ENCODE results near the gene CDKN2B.
A peak's percentile ranks its signal among the peaks of the same experiment; 100 is the strongest.
"Not testable (repeated sequence)": the region's sequence is repeated elsewhere in the genome, so short reads cannot be mapped to it uniquely, and the experiment has no call there.

CDKN2B gene

GRCh38 chr9:22008717-22009505 is at the start of gene CDKN2B:
Gene CDKN2B (minus strand): TSS chr9:22009305. CDS start chr9:22008953, 352 bp downstream.
- Mint-ChIP-seq H3K27ac (peak within 1 kb of the TSS; percentile 41), H3K9me3 (no peaks in the 10 kb centered on the region), H3K27me3 (peaks cover 66% of the 10 kb centered on the region), H3K4me3 (peak within 1 kb of the TSS; percentile 70), H3K36me3 (no peaks in the 10 kb centered on the region), H3K4me1 (peaks cover 25% of the 10 kb centered on the region)

GRCh38 chr9:22057972-22058371 is 48.9 kb upstream of the CDKN2B start:
- not testable (repeated sequence) for H3K36me3 Mint-ChIP-seq, H3K27me3 Mint-ChIP-seq, H3K4me1 Mint-ChIP-seq, H3K9me3 Mint-ChIP-seq, H3K27ac Mint-ChIP-seq, H3K4me3 Mint-ChIP-seq

GRCh38 chr9:22056402-22056801 is 47.3 kb upstream of the CDKN2B start:
- H3K4me1 Mint-ChIP-seq = peaks cover 22% of the 10 kb centered on the region
- no peak overlapping the region for H3K4me3 Mint-ChIP-seq
- H3K27ac Mint-ChIP-seq = no peak overlapping the region
- H3K27me3 Mint-ChIP-seq = peaks cover 4% of the 10 kb centered on the region
- H3K9me3 Mint-ChIP-seq = no peaks in the 10 kb centered on the region
- no peaks in the 10 kb centered on the region for H3K36me3 Mint-ChIP-seq

- Mint-ChIP-seq H3K4me1 (peaks cover 30% of the 10 kb centered on the region), H3K27ac (no peak overlapping the region), H3K36me3 (no peaks in the 10 kb centered on the region), H3K4me3 (no peak overlapping the region), H3K9me3 (no peaks in the 10 kb centered on the region), H3K27me3 (peaks cover 2% of the 10 kb centered on the region)
Observed at GRCh38 chr9:22055090-22055489, 46.0 kb upstream of the CDKN2B start.

- Mint-ChIP-seq H3K4me1 (peaks cover 30% of the 10 kb centered on the region), H3K27me3 (peaks cover 1% of the 10 kb centered on the region), H3K9me3 (no peaks in the 10 kb centered on the region), H3K4me3 (no peak overlapping the region), H3K36me3 (no peaks in the 10 kb centered on the region), H3K27ac (no peak overlapping the region)
Observed at GRCh38 chr9:22054529-22054928, 45.4 kb upstream of the CDKN2B start.

GRCh38 chr9:22054076-22054475 is 45.0 kb upstream of the CDKN2B start:
- H3K36me3 Mint-ChIP-seq = no peaks in the 10 kb centered on the region

GRCh38 chr9:22053178-22053577 is 44.1 kb upstream of the CDKN2B start:
- no peaks in the 10 kb centered on the region for H3K9me3 Mint-ChIP-seq
- peak overlapping the region; percentile 53 for H3K27ac Mint-ChIP-seq
- H3K4me1 Mint-ChIP-seq = peaks cover 30% of the 10 kb centered on the region
- H3K36me3 Mint-ChIP-seq = no peaks in the 10 kb centered on the region
- H3K4me3 Mint-ChIP-seq = no peak overlapping the region
- peaks cover 5% of the 10 kb centered on the region for H3K27me3 Mint-ChIP-seq

More at GRCh38 chr9:22054076-22054475, 45.0 kb upstream of the CDKN2B start:
- H3K27ac Mint-ChIP-seq = no peak overlapping the region
- peaks cover 30% of the 10 kb centered on the region for H3K4me1 Mint-ChIP-seq
- no peaks in the 10 kb centered on the region for H3K9me3 Mint-ChIP-seq
- H3K4me3 Mint-ChIP-seq = no peak overlapping the region
- peaks cover 1% of the 10 kb centered on the region for H3K27me3 Mint-ChIP-seq

- Mint-ChIP-seq H3K27ac (peak overlapping the region; percentile 53), H3K4me3 (peak overlapping the region; percentile 33), H3K4me1 (peaks cover 30% of the 10 kb centered on the region), H3K36me3 (no peaks in the 10 kb centered on the region), H3K9me3 (no peaks in the 10 kb centered on the region), H3K27me3 (peaks cover 5% of the 10 kb centered on the region)
Observed at GRCh38 chr9:22052376-22052945, 43.4 kb upstream of the CDKN2B start.

GRCh38 chr9:22050924-22051323 is 41.8 kb upstream of the CDKN2B start:
- H3K4me3 Mint-ChIP-seq = peak overlapping the region; percentile 15
- H3K27ac Mint-ChIP-seq = peak overlapping the region; percentile 12
- no peaks in the 10 kb centered on the region for H3K9me3 Mint-ChIP-seq
- H3K27me3 Mint-ChIP-seq = peaks cover 6% of the 10 kb centered on the region
- no peaks in the 10 kb centered on the region for H3K36me3 Mint-ChIP-seq
- peaks cover 41% of the 10 kb centered on the region for H3K4me1 Mint-ChIP-seq

- no peaks in the 10 kb centered on the region for H3K9me3 Mint-ChIP-seq
- no peaks in the 10 kb centered on the region for H3K36me3 Mint-ChIP-seq
- H3K4me3 Mint-ChIP-seq = no peak overlapping the region
- peaks cover 6% of the 10 kb centered on the region for H3K27me3 Mint-ChIP-seq
- no peak overlapping the region for H3K27ac Mint-ChIP-seq
- peaks cover 45% of the 10 kb centered on the region for H3K4me1 Mint-ChIP-seq
Observed at GRCh38 chr9:22049411-22049810, 40.3 kb upstream of the CDKN2B start.

GRCh38 chr9:22047596-22047995 is 38.5 kb upstream of the CDKN2B start:
- H3K4me3 Mint-ChIP-seq = no peak overlapping the region
- peaks cover 10% of the 10 kb centered on the region for H3K27me3 Mint-ChIP-seq
- no peak overlapping the region for H3K27ac Mint-ChIP-seq
- no peaks in the 10 kb centered on the region for H3K36me3 Mint-ChIP-seq
- H3K4me1 Mint-ChIP-seq = peaks cover 35% of the 10 kb centered on the region
- H3K9me3 Mint-ChIP-seq = no peaks in the 10 kb centered on the region

GRCh38 chr9:22046243-22046885 is 37.3 kb upstream of the CDKN2B start:
- H3K4me1 Mint-ChIP-seq = peaks cover 23% of the 10 kb centered on the region
- H3K9me3 Mint-ChIP-seq = no peaks in the 10 kb centered on the region
- no peak overlapping the region for H3K27ac Mint-ChIP-seq
- H3K36me3 Mint-ChIP-seq = no peaks in the 10 kb centered on the region
- H3K27me3 Mint-ChIP-seq = peaks cover 10% of the 10 kb centered on the region
- no peak overlapping the region for H3K4me3 Mint-ChIP-seq

- Mint-ChIP-seq H3K36me3 (no peaks in the 10 kb centered on the region), H3K27me3 (peaks cover 11% of the 10 kb centered on the region), H3K4me3 (no peak overlapping the region), H3K27ac (no peak overlapping the region), H3K9me3 (no peaks in the 10 kb centered on the region), H3K4me1 (peaks cover 21% of the 10 kb centered on the region)
Observed at GRCh38 chr9:22045423-22045822, 36.3 kb upstream of the CDKN2B start.

GRCh38 chr9:22044583-22044982 is 35.5 kb upstream of the CDKN2B start:
- Mint-ChIP-seq H3K27me3 (peaks cover 11% of the 10 kb centered on the region), H3K27ac (no peak overlapping the region), H3K36me3 (no peaks in the 10 kb centered on the region), H3K4me3 (no peak overlapping the region), H3K9me3 (no peaks in the 10 kb centered on the region), H3K4me1 (peaks cover 21% of the 10 kb centered on the region)

GRCh38 chr9:22043928-22044327 is 34.8 kb upstream of the CDKN2B start:
- Mint-ChIP-seq H3K36me3 (no peaks in the 10 kb centered on the region), H3K27me3 (peaks cover 11% of the 10 kb centered on the region), H3K27ac (no peak overlapping the region), H3K9me3 (no peaks in the 10 kb centered on the region), H3K4me3 (no peak overlapping the region), H3K4me1 (peaks cover 21% of the 10 kb centered on the region)

GRCh38 chr9:22041775-22042174 is 32.7 kb upstream of the CDKN2B start:
- Mint-ChIP-seq H3K27ac (no peak overlapping the region), H3K27me3 (peaks cover 5% of the 10 kb centered on the region), H3K9me3 (no peaks in the 10 kb centered on the region), H3K4me3 (no peak overlapping the region), H3K4me1 (peaks cover 20% of the 10 kb centered on the region), H3K36me3 (no peaks in the 10 kb centered on the region)

Data from activated naive CD4-positive, alpha-beta T cell treated with anti-CD3 and anti-CD28 coated beads, Interleukin-2, amount 50 U/mL, for 24 hours (primary cell).